CD4-positive, alpha-beta T cell treated with Interleukin-6 at 100 ng/mL for 8 hours (primary cell): ENCODE results near the gene TSR3.
A peak's percentile ranks its signal among the peaks of the same experiment; 100 is the strongest.

Source experiments
- DNase-seq: peaks from one replicate; pipeline ENCODE4 v3.0.0-alpha.2; 2020; ENCODE audit warnings: mixed read lengths, low spot score

Gene TSR3

GRCh38 chr16:1351215-1351581, 480 bp downstream of the TSR3 start:
- no peak for DNase-seq

- DNase-seq, result no peak
Measured at GRCh38 chr16:1350691-1351090, 987 bp downstream of the TSR3 start.

GRCh38 chr16:1349951-1350350, 1.7 kb downstream of the TSR3 start:
- DNase-seq, result no peak

- DNase-seq, result no peak
Measured at GRCh38 chr16:1349351-1349750, 2.3 kb downstream of the TSR3 start.

- DNase-seq, result no peak
Measured at GRCh38 chr16:1348926-1349325, 2.8 kb downstream of the TSR3 start.

- DNase-seq, result no peak
Measured at GRCh38 chr16:1348441-1348840, 3.2 kb downstream of the TSR3 start.

- DNase-seq, result no peak
Measured at GRCh38 chr16:1347962-1348361, 3.7 kb downstream of the TSR3 start.

- DNase-seq, result no peak
Measured at GRCh38 chr16:1347286-1347855, 4.3 kb downstream of the TSR3 start.

- no peak for DNase-seq
Measured at GRCh38 chr16:1346422-1347285, 5.0 kb downstream of the TSR3 start.

- DNase-seq, result no peak
Measured at GRCh38 chr16:1345651-1346421, 5.8 kb downstream of the TSR3 start.

GRCh38 chr16:1345087-1345486, 6.6 kb downstream of the TSR3 start:
- no peak for DNase-seq

- DNase-seq, result no peak
Measured at GRCh38 chr16:1344499-1344898, 7.2 kb downstream of the TSR3 start.

GRCh38 chr16:1343428-1344242, 8.0 kb downstream of the TSR3 start:
- DNase-seq, result no peak

GRCh38 chr16:1342526-1343427, 8.9 kb downstream of the TSR3 start:
- DNase-seq, result peak; percentile 96

GRCh38 chr16:1341495-1342420, 9.9 kb downstream of the TSR3 start:
- DNase-seq, result no peak

GRCh38 chr16:1340730-1341494, 10.8 kb downstream of the TSR3 start:
- DNase-seq, result no peak

GRCh38 chr16:1338855-1339675, 12.6 kb downstream of the TSR3 start:
- DNase-seq, result no peak

- no peak for DNase-seq
Measured at GRCh38 chr16:1338119-1338730, 13.5 kb downstream of the TSR3 start.
